ENCODE results near the gene ZDHHC11. TPM values are rescaled to one million over a fixed set of nuclear protein-coding genes. Genes with fewer than 3 reads are reported as not detected.
A peak's percentile ranks its signal among the peaks of the same experiment; 100 is the strongest.
"Not testable (repeated sequence)": the region's sequence is repeated elsewhere in the genome, so short reads cannot be mapped to it uniquely, and the experiment has no call there.

Gene ZDHHC11
- total RNA-seq, 1 donor from 2014 or later: 6.3 TPM

DNA sequence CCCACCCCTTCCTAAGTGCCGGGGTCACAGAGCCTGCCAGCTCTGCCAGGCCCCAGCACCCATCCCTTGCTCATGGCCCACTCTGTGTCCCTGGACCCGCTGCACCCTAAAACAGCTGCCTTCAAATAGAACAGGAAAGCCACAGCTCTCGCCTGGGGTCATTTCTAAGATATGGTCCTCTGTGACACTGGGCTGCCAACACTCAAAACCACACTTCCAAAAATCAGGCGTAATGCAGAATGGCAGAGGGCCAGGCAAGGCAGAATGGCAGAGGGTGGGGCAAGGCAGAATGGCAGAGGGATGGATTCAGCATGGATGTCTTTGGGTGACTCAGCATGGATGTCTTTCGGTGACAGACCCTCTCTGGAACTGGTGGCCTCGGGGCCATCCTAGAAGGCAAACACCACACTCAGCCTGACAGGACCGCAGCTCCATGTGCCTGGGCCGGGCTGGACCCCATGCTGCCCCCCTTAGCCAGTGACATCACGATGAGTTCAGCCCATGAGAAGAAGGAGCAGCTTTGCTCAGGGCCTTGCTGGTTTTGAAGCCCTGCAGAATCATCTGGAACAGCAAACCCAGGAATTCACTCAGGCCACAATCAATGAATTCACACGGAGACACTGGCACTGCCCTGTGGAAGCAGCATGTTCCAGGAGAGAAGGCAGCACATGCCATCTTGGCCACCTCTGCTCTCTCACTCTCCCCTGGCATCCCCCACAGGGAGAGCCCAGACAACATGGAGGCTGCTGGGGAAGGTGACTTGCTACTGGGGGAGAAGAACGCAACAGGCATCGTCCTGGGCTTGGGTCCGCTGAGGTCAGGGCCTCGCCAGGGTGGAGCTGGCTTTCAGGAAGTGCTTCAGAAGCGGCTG, 9.0 kb downstream of the ZDHHC11 start:
- H3K27me3 Mint-ChIP-seq (ENCODE audit: unreplicated experiment); H3K9me3 Mint-ChIP-seq (ENCODE audit: unreplicated experiment); H3K27ac Mint-ChIP-seq (ENCODE audit: unreplicated experiment); H3K36me3 Mint-ChIP-seq (ENCODE audit: unreplicated experiment); H3K4me1 Mint-ChIP-seq (ENCODE audit: unreplicated experiment); H3K4me3 Mint-ChIP-seq (ENCODE audit: unreplicated experiment): not testable (repeated sequence)
- DNase-seq (ENCODE audit: extremely low spot score, unreplicated experiment): peak; percentile 82

GRCh38 chr5:840974-841435, 9.8 kb downstream of the ZDHHC11 start:
- not testable (repeated sequence) for DNase-seq (ENCODE audit: extremely low spot score, unreplicated experiment); H3K9me3 Mint-ChIP-seq (ENCODE audit: unreplicated experiment); H3K27ac Mint-ChIP-seq (ENCODE audit: unreplicated experiment); H3K4me1 Mint-ChIP-seq (ENCODE audit: unreplicated experiment); H3K27me3 Mint-ChIP-seq (ENCODE audit: unreplicated experiment); H3K36me3 Mint-ChIP-seq (ENCODE audit: unreplicated experiment); H3K4me3 Mint-ChIP-seq (ENCODE audit: unreplicated experiment)

GRCh38 chr5:840118-840973, 10.4 kb downstream of the ZDHHC11 start:
- not testable (repeated sequence) for H3K27ac Mint-ChIP-seq (ENCODE audit: unreplicated experiment); H3K9me3 Mint-ChIP-seq (ENCODE audit: unreplicated experiment); H3K27me3 Mint-ChIP-seq (ENCODE audit: unreplicated experiment); H3K4me1 Mint-ChIP-seq (ENCODE audit: unreplicated experiment); H3K4me3 Mint-ChIP-seq (ENCODE audit: unreplicated experiment); H3K36me3 Mint-ChIP-seq (ENCODE audit: unreplicated experiment)
- DNase-seq (ENCODE audit: extremely low spot score, unreplicated experiment): peak; percentile 85

DNA sequence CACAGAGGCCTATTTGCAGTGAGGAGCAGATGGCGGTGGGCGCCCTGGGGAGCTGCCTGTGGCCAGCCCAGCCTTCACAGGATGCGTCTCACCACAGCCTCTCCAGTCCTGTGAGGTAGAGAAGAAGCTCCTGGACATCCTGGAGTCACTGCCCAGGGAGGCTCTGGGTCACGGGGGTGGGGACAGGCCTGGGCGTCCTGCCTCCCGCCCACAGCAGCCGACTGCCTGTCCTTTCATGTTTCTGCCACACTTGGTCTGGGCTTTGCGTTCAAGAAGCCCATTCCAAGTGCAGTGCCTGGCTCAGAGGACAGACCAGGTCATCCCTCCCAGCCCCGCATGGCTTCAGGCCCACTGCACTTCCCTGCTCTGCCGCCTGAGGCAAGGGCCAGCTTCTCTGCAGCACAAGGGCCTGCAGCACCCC, 12.3 kb downstream of the ZDHHC11 start:
- not testable (repeated sequence) for H3K9me3 Mint-ChIP-seq (ENCODE audit: unreplicated experiment); H3K27ac Mint-ChIP-seq (ENCODE audit: unreplicated experiment); H3K4me1 Mint-ChIP-seq (ENCODE audit: unreplicated experiment); H3K36me3 Mint-ChIP-seq (ENCODE audit: unreplicated experiment); H3K4me3 Mint-ChIP-seq (ENCODE audit: unreplicated experiment); H3K27me3 Mint-ChIP-seq (ENCODE audit: unreplicated experiment)
- peak; percentile 83 for DNase-seq (ENCODE audit: extremely low spot score, unreplicated experiment)

GRCh38 chr5:837621-838121, 13.1 kb downstream of the ZDHHC11 start:
- H3K4me1 Mint-ChIP-seq (ENCODE audit: unreplicated experiment); H3K36me3 Mint-ChIP-seq (ENCODE audit: unreplicated experiment); H3K27ac Mint-ChIP-seq (ENCODE audit: unreplicated experiment); H3K9me3 Mint-ChIP-seq (ENCODE audit: unreplicated experiment); H3K27me3 Mint-ChIP-seq (ENCODE audit: unreplicated experiment); H3K4me3 Mint-ChIP-seq (ENCODE audit: unreplicated experiment): not testable (repeated sequence)
- peak; percentile 80 for DNase-seq (ENCODE audit: extremely low spot score, unreplicated experiment)

- not testable (repeated sequence) for H3K4me3 Mint-ChIP-seq (ENCODE audit: unreplicated experiment); H3K4me1 Mint-ChIP-seq (ENCODE audit: unreplicated experiment); H3K27ac Mint-ChIP-seq (ENCODE audit: unreplicated experiment); H3K27me3 Mint-ChIP-seq (ENCODE audit: unreplicated experiment); H3K9me3 Mint-ChIP-seq (ENCODE audit: unreplicated experiment); H3K36me3 Mint-ChIP-seq (ENCODE audit: unreplicated experiment)
- DNase-seq (ENCODE audit: extremely low spot score, unreplicated experiment): peak; percentile 51
Measured at GRCh38 chr5:835933-836612, 14.7 kb downstream of the ZDHHC11 start.

DNA sequence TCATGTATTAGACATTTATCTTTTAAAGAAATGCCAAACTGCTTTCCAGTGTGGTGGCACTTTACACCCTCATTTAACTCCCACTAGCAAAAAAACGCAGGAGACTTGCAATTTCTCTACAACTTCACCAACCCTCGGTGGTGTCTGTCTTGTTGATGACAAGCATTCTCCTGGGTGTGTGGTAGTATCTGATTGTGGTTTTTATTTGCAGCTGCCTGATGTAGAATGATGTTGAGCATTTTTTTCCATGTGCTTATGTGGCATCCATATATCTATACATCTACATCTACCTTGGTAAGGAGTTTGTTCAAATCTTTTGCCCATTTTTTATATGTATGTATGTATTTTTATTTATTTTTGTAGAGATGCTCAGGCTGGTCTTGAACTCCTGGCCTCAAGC, 16.8 kb downstream of the ZDHHC11 start:
- not testable (repeated sequence) for H3K4me1 Mint-ChIP-seq (ENCODE audit: unreplicated experiment); H3K27ac Mint-ChIP-seq (ENCODE audit: unreplicated experiment); H3K27me3 Mint-ChIP-seq (ENCODE audit: unreplicated experiment); DNase-seq (ENCODE audit: extremely low spot score, unreplicated experiment); H3K9me3 Mint-ChIP-seq (ENCODE audit: unreplicated experiment); H3K4me3 Mint-ChIP-seq (ENCODE audit: unreplicated experiment); H3K36me3 Mint-ChIP-seq (ENCODE audit: unreplicated experiment)

DNA sequence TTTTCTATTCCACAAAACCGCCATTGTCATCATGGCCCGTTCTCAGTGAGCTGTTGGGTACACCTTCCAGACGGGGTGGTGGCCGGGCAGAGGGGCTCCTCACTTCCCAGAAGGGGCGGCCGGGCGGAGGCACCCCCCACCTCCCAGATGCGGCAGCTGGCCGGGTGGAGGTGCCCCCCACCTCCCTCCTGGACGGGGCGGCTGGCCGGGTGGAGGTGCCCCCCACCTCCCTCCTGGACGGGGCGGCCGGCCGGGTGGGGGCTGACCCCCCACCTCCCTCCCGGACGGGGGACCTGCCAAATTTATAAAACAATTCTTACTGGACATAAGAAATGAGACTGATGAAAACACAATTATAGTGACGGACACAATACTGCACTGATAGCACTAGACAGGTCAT, 22.6 kb downstream of the ZDHHC11 start:
- H3K9me3 Mint-ChIP-seq (ENCODE audit: unreplicated experiment); H3K27ac Mint-ChIP-seq (ENCODE audit: unreplicated experiment); H3K4me1 Mint-ChIP-seq (ENCODE audit: unreplicated experiment); H3K27me3 Mint-ChIP-seq (ENCODE audit: unreplicated experiment); DNase-seq (ENCODE audit: extremely low spot score, unreplicated experiment); H3K36me3 Mint-ChIP-seq (ENCODE audit: unreplicated experiment); H3K4me3 Mint-ChIP-seq (ENCODE audit: unreplicated experiment): not testable (repeated sequence)

DNA sequence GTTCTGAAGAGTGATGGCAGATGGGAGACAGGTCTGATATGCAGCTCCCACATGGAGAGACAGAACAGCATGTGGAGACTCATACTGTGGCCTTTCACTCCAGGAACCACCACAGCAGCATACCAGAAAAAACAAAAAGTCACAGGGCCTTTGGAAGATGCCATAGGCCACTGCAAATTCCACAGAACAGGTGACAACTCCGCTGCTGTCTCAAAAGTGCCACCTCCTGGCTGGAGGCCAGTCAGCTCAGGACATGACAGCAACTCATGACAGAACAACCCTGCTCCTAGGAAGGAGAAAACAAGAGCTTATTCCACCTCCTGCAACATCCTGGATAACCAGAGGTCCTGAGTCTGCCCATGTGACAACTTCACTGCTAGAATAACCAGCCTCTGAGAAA, 25.2 kb downstream of the ZDHHC11 start:
- not testable (repeated sequence) for H3K27ac Mint-ChIP-seq (ENCODE audit: unreplicated experiment); H3K4me1 Mint-ChIP-seq (ENCODE audit: unreplicated experiment); H3K4me3 Mint-ChIP-seq (ENCODE audit: unreplicated experiment); H3K36me3 Mint-ChIP-seq (ENCODE audit: unreplicated experiment); H3K27me3 Mint-ChIP-seq (ENCODE audit: unreplicated experiment); DNase-seq (ENCODE audit: extremely low spot score, unreplicated experiment); H3K9me3 Mint-ChIP-seq (ENCODE audit: unreplicated experiment)
